22Rv1 (cell line): ENCODE measurements around the gene HUWE1.

Experiments
- CTCF ChIP-seq: fragments of 450-650 bp; IDR thresholded peaks from 2 replicates; pipeline ENCODE4 v1.5.1; 2017; ENCODE audit warnings: mild to moderate bottlenecking
- ZFX ChIP-seq: fragments of 450-650 bp; IDR thresholded peaks from 2 replicates; pipeline ENCODE4 v1.6.1; 2017; ENCODE audit warnings: antibody characterized with exemption, borderline replicate concordance

- TF ChIP-seq CTCF, result no peak
- no peak for TF ChIP-seq ZFX
Measured at GRCh38 chrX:53683556-53684414, 2.7 kb downstream of the HUWE1 start.
